GM06990 (cell line): ENCODE results near the gene CTDP1.
"Not testable (repeated sequence)": the region's sequence is repeated elsewhere in the genome, so short reads cannot be mapped to it uniquely, and the experiment has no call there.

Experiments used
- DNase-seq: peaks from one replicate; pipeline ENCODE4 v3.0.0-alpha.2; 2011; ENCODE audit not compliant: insufficient read length; ENCODE audit errors: extremely low read depth
- H3K27me3 ChIP-seq: replicated peaks from 2 replicates; pipeline ENCODE4 v1.6.0; 2011; ENCODE audit warnings: low read length; ENCODE audit not compliant: control insufficient read depth, insufficient read depth
- H3K36me3 ChIP-seq: 2 replicates; pipeline ENCODE4 v1.5.1; 2011; ENCODE audit warnings: low read length; ENCODE audit not compliant: control insufficient read depth, insufficient read depth
- H3K4me3 ChIP-seq: replicated peaks from 2 replicates; pipeline ENCODE4 v1.5.1; 2011; ENCODE audit warnings: low read depth, mild to moderate bottlenecking, control low read depth, low read length
- TF ChIP-seq, protein P1 (sequence below): IDR thresholded peaks from 2 replicates; pipeline ENCODE4 v1.5.1; 2011; ENCODE audit warnings: low read length, control low read depth, mild to moderate bottlenecking, inconsistent platforms; ENCODE audit not compliant: insufficient read depth, poor library complexity, severe bottlenecking

The CTDP1 gene

DNA sequence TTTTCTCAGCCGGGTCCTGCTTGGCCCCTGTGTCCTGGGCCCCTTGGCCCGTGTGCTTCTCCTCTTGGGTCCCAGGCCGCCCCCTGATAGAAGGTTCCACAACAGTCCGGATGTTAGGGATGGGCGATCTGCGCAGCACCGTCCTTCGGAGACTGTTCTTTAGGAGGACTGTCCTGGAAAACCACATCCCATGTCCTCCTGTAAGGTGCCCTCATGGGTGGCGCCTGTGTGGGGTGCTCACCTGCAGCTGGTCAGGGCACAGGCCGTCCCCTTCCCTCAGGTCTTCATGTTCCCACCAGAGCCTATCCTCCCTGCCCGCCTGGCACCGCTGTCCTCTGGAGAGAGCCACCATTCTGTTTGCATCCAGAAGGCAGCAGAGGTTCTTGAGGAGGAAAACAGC is 50.0 kb downstream of the CTDP1 start:
- no peak for DNase-seq
- Histone ChIP-seq H3K36me3 (peaks cover 24% of the 10 kb centered on the region), H3K27me3 (no peaks in the 10 kb centered on the region), H3K4me3 (no peak overlapping the region)
- TF ChIP-seq, protein P1, sequence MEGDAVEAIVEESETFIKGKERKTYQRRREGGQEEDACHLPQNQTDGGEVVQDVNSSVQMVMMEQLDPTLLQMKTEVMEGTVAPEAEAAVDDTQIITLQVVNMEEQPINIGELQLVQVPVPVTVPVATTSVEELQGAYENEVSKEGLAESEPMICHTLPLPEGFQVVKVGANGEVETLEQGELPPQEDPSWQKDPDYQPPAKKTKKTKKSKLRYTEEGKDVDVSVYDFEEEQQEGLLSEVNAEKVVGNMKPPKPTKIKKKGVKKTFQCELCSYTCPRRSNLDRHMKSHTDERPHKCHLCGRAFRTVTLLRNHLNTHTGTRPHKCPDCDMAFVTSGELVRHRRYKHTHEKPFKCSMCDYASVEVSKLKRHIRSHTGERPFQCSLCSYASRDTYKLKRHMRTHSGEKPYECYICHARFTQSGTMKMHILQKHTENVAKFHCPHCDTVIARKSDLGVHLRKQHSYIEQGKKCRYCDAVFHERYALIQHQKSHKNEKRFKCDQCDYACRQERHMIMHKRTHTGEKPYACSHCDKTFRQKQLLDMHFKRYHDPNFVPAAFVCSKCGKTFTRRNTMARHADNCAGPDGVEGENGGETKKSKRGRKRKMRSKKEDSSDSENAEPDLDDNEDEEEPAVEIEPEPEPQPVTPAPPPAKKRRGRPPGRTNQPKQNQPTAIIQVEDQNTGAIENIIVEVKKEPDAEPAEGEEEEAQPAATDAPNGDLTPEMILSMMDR = no peak

DNA sequence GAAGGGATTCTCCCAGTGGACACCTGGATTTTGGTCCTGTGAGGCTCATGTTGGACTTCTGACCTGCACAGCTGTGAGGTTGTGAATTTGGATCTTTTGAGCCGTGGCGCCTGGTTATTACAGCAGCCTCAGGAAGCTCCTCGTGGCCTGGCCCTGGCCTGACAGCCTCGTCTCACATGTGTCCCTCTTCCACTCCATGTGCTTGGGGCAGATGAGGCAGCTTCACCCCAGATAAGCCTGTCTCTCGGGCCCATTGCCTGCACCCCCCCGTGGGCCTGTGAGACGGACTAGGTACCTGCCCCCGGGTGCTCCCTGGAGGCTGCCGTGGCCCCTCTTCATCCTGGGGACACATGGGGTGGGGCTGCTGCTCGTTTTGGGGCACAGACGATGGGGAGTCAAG is 51.2 kb downstream of the CTDP1 start:
- no peak overlapping the region for H3K4me3 ChIP-seq
- H3K36me3 ChIP-seq = peaks cover 27% of the 10 kb centered on the region
- DNase-seq = no peak

DNA sequence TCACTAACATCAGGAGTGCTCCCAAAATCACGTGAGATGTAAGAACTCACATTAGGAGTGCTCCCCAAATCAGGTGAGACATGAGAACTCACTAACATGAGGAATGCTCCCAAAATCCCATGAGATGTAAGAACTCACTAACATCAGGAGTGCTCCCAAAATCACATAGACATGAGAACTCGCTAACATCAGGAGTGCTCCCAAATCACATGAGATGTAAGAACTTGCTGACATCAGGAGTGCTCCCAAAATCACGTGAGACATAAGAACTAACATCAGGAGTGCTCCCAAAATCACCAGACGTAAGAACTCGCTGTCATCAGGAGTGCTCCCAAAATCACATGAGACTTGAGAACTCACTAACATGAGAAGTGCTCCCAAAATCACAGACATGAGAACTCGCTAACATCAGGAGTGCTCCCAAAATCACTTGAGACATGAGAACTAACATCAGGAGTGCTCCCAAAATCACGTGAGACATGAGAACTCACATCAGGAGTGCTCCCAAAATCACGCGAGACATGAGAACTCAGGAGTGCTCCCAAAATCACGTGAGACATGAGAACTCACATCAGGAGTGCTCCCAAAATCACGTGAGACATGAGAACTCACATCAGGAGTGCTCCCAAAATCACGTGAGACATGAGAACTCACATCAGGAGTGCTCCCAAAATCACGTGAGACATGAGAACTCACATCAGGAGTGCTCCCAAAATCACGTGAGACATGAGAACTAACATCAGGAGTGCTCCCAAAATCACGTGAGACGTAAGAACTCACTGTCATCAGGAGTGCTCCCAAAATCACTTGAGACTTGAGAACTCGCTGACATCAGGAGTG is 52.5 kb downstream of the CTDP1 start:
- not testable (repeated sequence) for DNase-seq, H3K27me3 ChIP-seq, H3K4me3 ChIP-seq
- peaks cover 33% of the 10 kb centered on the region for H3K36me3 ChIP-seq

More for the DNA sequence above, 51.2 kb downstream of the CTDP1 start:
- TF ChIP-seq, protein P1 = no peak
- H3K27me3 ChIP-seq = no peaks in the 10 kb centered on the region

DNA sequence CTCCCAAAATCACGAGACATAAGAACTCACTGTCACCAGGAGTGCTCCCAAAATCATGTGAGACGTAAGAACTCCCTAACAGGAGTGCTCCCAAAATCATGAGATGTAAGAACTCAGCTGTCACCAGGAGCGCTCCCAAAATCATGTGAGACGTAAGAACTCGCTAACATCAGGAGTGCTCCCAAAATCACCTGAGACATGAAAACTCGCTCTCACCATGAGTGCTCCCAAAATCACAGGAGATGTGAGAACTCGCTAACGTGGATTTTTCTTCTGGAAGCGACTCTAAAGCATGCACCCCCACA is 53.1 kb downstream of the CTDP1 start:
- H3K27me3 ChIP-seq = no peaks in the 10 kb centered on the region
- TF ChIP-seq, protein P1 = no peak
- no peak for DNase-seq
- H3K36me3 ChIP-seq = peaks cover 36% of the 10 kb centered on the region
- H3K4me3 ChIP-seq = no peak overlapping the region

DNA sequence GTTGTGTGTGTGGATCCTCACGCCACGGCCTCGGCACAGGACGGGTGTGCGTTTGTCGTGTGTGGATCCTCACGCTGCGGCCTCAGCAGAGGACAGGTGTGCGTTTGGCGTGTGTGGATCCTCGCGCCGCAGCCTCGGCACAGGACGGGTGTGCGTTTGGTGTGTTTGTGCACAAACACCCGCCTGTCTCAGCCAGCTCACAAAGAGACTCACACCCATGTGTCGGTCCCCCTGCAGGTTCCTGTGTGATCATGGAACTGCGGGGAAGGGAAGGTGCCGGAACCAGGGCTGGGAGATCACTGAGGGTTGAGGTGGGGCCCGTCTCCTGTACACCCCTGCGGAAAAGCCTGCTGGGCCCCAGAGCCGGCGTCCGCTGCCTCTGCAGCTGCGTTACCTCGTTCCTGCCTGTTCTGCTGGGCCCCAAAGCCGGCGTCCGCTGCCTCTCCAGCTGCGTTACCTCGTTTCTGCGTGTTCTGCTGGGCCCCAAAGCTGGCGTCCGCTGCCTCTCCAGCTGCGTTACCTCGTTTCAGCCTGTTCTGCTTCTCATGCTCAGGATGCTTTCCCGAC is 53.6 kb downstream of the CTDP1 start:
- Histone ChIP-seq H3K36me3 (peaks cover 37% of the 10 kb centered on the region), H3K4me3 (no peak overlapping the region), H3K27me3 (no peaks in the 10 kb centered on the region)
- TF ChIP-seq, protein P1 = no peak
- no peak for DNase-seq

DNA sequence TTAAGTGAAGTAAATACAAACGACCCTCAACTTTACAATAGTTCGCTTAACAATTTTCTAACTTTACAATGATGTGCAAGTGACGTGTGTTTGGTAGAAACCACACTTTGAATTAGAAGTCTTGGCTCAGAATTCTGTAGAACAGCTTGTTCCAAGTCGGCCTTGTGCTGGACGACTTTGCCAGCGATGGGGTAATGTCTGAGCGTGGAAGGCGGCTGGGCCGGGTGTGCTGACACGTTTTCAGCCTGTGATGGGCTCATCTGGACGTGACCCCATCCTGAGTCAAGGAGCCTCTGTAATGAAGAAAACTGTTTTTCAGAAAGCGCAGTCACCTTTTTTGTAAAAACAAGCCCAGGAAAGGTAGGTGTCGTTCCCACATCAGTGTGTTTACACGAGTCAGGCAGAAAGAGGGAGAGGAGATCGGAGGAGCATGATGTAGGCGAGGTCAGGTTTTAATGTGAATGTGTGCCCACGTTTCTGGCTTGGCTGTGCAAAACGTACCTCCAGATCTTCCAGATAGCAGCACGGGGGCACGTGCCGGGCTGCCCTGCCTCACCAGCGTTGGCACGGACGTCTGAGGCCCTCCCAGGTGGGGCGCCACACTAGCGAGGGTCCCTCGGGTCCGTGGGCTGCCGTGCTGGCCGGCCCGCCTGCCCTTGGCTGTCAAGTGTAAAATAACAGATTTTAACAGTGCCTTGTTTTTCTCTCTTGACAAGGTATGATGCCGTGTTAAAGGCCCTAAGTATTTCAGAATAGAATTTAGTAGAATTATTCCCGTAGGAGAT is 54.6 kb downstream of the CTDP1 start:
- TF ChIP-seq, protein P1 = no peak
- H3K4me3 ChIP-seq = no peak overlapping the region
- H3K36me3 ChIP-seq = peaks cover 33% of the 10 kb centered on the region
- no peaks in the 10 kb centered on the region for H3K27me3 ChIP-seq
- DNase-seq = no peak
